Neural crest cell (in vitro differentiated cells): Measurements from ENCODE around the gene LMAN1. TPM values are rescaled to one million over a fixed set of nuclear protein-coding genes. Genes with fewer than 3 reads are reported as not detected.

Experiments used
- DNase-seq: peaks from one replicate; pipeline ENCODE4 v3.0.0; 2021; ENCODE audit warnings: low read depth, mixed read lengths, low spot score
- H3K27ac Mint-ChIP-seq: one replicate; pipeline ENCODE4 v1.8.0; 2021; ENCODE audit warnings: mild to moderate bottlenecking, mixed read lengths; ENCODE audit not compliant: unreplicated experiment
- H3K27me3 Mint-ChIP-seq: 2 replicates; pipeline ENCODE4 v1.8.0; 2021; ENCODE audit warnings: low read depth, mild to moderate bottlenecking, mixed read lengths
- H3K36me3 Mint-ChIP-seq: 2 replicates; pipeline ENCODE4 v1.8.0; 2021; ENCODE audit warnings: low read depth, mild to moderate bottlenecking, mixed read lengths
- H3K4me1 Mint-ChIP-seq: 2 replicates; pipeline ENCODE4 v1.8.0; 2021; ENCODE audit warnings: mixed read lengths
- H3K4me3 Mint-ChIP-seq: one replicate; pipeline ENCODE4 v1.8.0; 2021; ENCODE audit warnings: mild to moderate bottlenecking, mixed read lengths
- H3K9me3 Mint-ChIP-seq: 2 replicates; pipeline ENCODE4 v1.8.0; 2021; ENCODE audit warnings: mixed read lengths
- CTCF ChIP-seq: fragments of 200-600 bp; sonication (generic); conservative IDR thresholded peaks from 2 replicates; pipeline ENCODE4 v1.5.0; 2021; ENCODE audit warnings: antibody characterized with exemption, mild to moderate bottlenecking
- total RNA-seq: library from RNA; stranded (reverse); gene quantifications from 2 replicates; pipeline ENCODE4 v1.2.1, GENCODE V29; 2021

The LMAN1 gene
- total RNA-seq, 1 donor from 2014 or later: 55.3 TPM

GRCh38 chr18:59306640-59307039 is 52.4 kb downstream of the LMAN1 start:
- H3K27me3 Mint-ChIP-seq: peaks cover 71% of the 10 kb centered on the region
- no peak for TF ChIP-seq CTCF

GRCh38 chr18:59305295-59305694 is 53.8 kb downstream of the LMAN1 start:
- DNase-seq: no peak
- Mint-ChIP-seq H3K36me3 (no peaks in the 10 kb centered on the region), H3K27me3 (peaks cover 62% of the 10 kb centered on the region)

More at GRCh38 chr18:59306640-59307039, 52.4 kb downstream of the LMAN1 start:
- no peak overlapping the region for H3K4me3 Mint-ChIP-seq
- H3K36me3 Mint-ChIP-seq: no peaks in the 10 kb centered on the region
- H3K9me3 Mint-ChIP-seq: no peaks in the 10 kb centered on the region
- peaks cover 12% of the 10 kb centered on the region for H3K4me1 Mint-ChIP-seq
- no peak for DNase-seq
- H3K27ac Mint-ChIP-seq: no peak overlapping the region

GRCh38 chr18:59303656-59304195 is 55.3 kb downstream of the LMAN1 start:
- Mint-ChIP-seq H3K4me3 (no peak overlapping the region), H3K27me3 (peaks cover 53% of the 10 kb centered on the region), H3K4me1 (peaks cover 12% of the 10 kb centered on the region), H3K27ac (no peak overlapping the region), H3K9me3 (no peaks in the 10 kb centered on the region), H3K36me3 (no peaks in the 10 kb centered on the region)
- no peak for DNase-seq
- TF ChIP-seq CTCF: no peak

More at GRCh38 chr18:59305295-59305694, 53.8 kb downstream of the LMAN1 start:
- no peak overlapping the region for H3K4me3 Mint-ChIP-seq
- peaks cover 12% of the 10 kb centered on the region for H3K4me1 Mint-ChIP-seq
- no peak overlapping the region for H3K27ac Mint-ChIP-seq
- TF ChIP-seq CTCF: no peak
- no peaks in the 10 kb centered on the region for H3K9me3 Mint-ChIP-seq

- no peaks in the 10 kb centered on the region for H3K36me3 Mint-ChIP-seq
- TF ChIP-seq CTCF: no peak
- no peaks in the 10 kb centered on the region for H3K9me3 Mint-ChIP-seq
- no peak for DNase-seq
- H3K4me3 Mint-ChIP-seq: no peak overlapping the region
- peaks cover 9% of the 10 kb centered on the region for H3K4me1 Mint-ChIP-seq
- H3K27me3 Mint-ChIP-seq: peaks cover 53% of the 10 kb centered on the region
- H3K27ac Mint-ChIP-seq: no peak overlapping the region
Measured at GRCh38 chr18:59303006-59303405, 56.1 kb downstream of the LMAN1 start.

- no peaks in the 10 kb centered on the region for H3K36me3 Mint-ChIP-seq
- peaks cover 54% of the 10 kb centered on the region for H3K27me3 Mint-ChIP-seq
- no peak overlapping the region for H3K27ac Mint-ChIP-seq
- no peak overlapping the region for H3K4me3 Mint-ChIP-seq
- H3K9me3 Mint-ChIP-seq: no peaks in the 10 kb centered on the region
- no peak for TF ChIP-seq CTCF
- H3K4me1 Mint-ChIP-seq: peaks cover 8% of the 10 kb centered on the region
- no peak for DNase-seq
Measured at GRCh38 chr18:59301929-59302328, 57.1 kb downstream of the LMAN1 start.
